ENCODE results near the gene TXNRD2. TPM values are rescaled to one million over a fixed set of nuclear protein-coding genes. Genes with fewer than 3 reads are reported as not detected.

The TXNRD2 gene
- total RNA-seq, 1 experiment from 2014 or later, result 17.2 TPM

- H3K4me1 ChIP-seq, result peaks cover 60% of the 10 kb centered on the region
- H3K4me3 ChIP-seq, result no peak overlapping the region
- DNase-seq, result peak; percentile 86 to 89
- H3K27ac ChIP-seq, result peak overlapping the region; percentile 31; the same call in 1 of the 2 replicates
- no peaks in the 10 kb centered on the region for H3K27me3 ChIP-seq
- no peaks in the 10 kb centered on the region for H3K36me3 ChIP-seq
- H3K9me3 ChIP-seq (replicated peaks), result no peaks in the 10 kb centered on the region
Observed at GRCh38 chr22:19874307-19875060, 67.1 kb downstream of the TXNRD2 start.

GRCh38 chr22:19873960-19874306 lies 67.7 kb downstream of the TXNRD2 start:
- Histone ChIP-seq H3K9me3 (replicated peaks) (no peaks in the 10 kb centered on the region), H3K36me3 (no peaks in the 10 kb centered on the region), H3K27me3 (no peaks in the 10 kb centered on the region), H3K4me1 (peaks cover 63% of the 10 kb centered on the region), H3K4me3 (no peak overlapping the region), H3K27ac (peak overlapping the region; percentile 31; the same call in 1 of the 2 replicates)
- no peak for DNase-seq

GRCh38 chr22:19873138-19873959 lies 68.3 kb downstream of the TXNRD2 start:
- DNase-seq, result peak in 1 of 2 experiments; percentile 5
- Histone ChIP-seq H3K4me3 (no peak overlapping the region), H3K4me1 (peaks cover 57% of the 10 kb centered on the region), H3K27ac (peak overlapping the region; percentile 31; the same call in 1 of the 2 replicates), H3K27me3 (no peaks in the 10 kb centered on the region), H3K9me3 (replicated peaks) (no peaks in the 10 kb centered on the region), H3K36me3 (no peaks in the 10 kb centered on the region)

- Histone ChIP-seq H3K4me3 (no peak overlapping the region), H3K27ac (no peak overlapping the region), H3K36me3 (no peaks in the 10 kb centered on the region), H3K27me3 (no peaks in the 10 kb centered on the region), H3K4me1 (peaks cover 51% of the 10 kb centered on the region), H3K9me3 (replicated peaks) (no peaks in the 10 kb centered on the region)
- peak in 1 of 2 experiments; percentile 2 for DNase-seq
Observed at GRCh38 chr22:19872779-19873137, 68.9 kb downstream of the TXNRD2 start.

- H3K9me3 ChIP-seq (replicated peaks), result no peaks in the 10 kb centered on the region
- H3K4me3 ChIP-seq, result no peak overlapping the region
- peak in 1 of 2 experiments; percentile 3 for DNase-seq
Observed at GRCh38 chr22:19871845-19872778, 69.5 kb downstream of the TXNRD2 start.

GRCh38 chr22:19871023-19871844 lies 70.4 kb downstream of the TXNRD2 start:
- no peak overlapping the region for H3K4me3 ChIP-seq
- no peaks in the 10 kb centered on the region for H3K36me3 ChIP-seq
- H3K9me3 ChIP-seq (replicated peaks), result no peaks in the 10 kb centered on the region
- H3K27me3 ChIP-seq, result no peaks in the 10 kb centered on the region
- no peak overlapping the region for H3K27ac ChIP-seq
- DNase-seq, result peak in 1 of 2 experiments; percentile 2
- peaks cover 45% of the 10 kb centered on the region for H3K4me1 ChIP-seq

More at GRCh38 chr22:19871845-19872778, 69.5 kb downstream of the TXNRD2 start:
- Histone ChIP-seq H3K27me3 (no peaks in the 10 kb centered on the region), H3K4me1 (peaks cover 47% of the 10 kb centered on the region), H3K36me3 (no peaks in the 10 kb centered on the region), H3K27ac (no peak overlapping the region)

- DNase-seq, result peak; percentile 20 to 34
- H3K36me3 ChIP-seq, result no peaks in the 10 kb centered on the region
- H3K4me1 ChIP-seq, result peaks cover 40% of the 10 kb centered on the region
- no peaks in the 10 kb centered on the region for H3K9me3 ChIP-seq (replicated peaks)
- H3K27me3 ChIP-seq, result no peaks in the 10 kb centered on the region
- H3K27ac ChIP-seq, result no peak overlapping the region
- no peak overlapping the region for H3K4me3 ChIP-seq
Observed at GRCh38 chr22:19870153-19871022, 71.2 kb downstream of the TXNRD2 start.

GRCh38 chr22:19869497-19870152 lies 72.0 kb downstream of the TXNRD2 start:
- peak in 1 of 2 experiments; percentile 2 for DNase-seq
- H3K27ac ChIP-seq, result no peak overlapping the region
- no peaks in the 10 kb centered on the region for H3K9me3 ChIP-seq (replicated peaks)
- H3K4me1 ChIP-seq, result peaks cover 36% of the 10 kb centered on the region
- no peaks in the 10 kb centered on the region for H3K36me3 ChIP-seq
- no peak overlapping the region for H3K4me3 ChIP-seq
- H3K27me3 ChIP-seq, result no peaks in the 10 kb centered on the region

- peak; percentile 46 to 55 for DNase-seq
- Histone ChIP-seq H3K4me3 (no peak overlapping the region), H3K4me1 (peaks cover 29% of the 10 kb centered on the region), H3K27me3 (no peaks in the 10 kb centered on the region), H3K9me3 (replicated peaks) (no peaks in the 10 kb centered on the region), H3K36me3 (no peaks in the 10 kb centered on the region), H3K27ac (no peak overlapping the region)
Observed at GRCh38 chr22:19868773-19869471, 72.7 kb downstream of the TXNRD2 start.

GRCh38 chr22:19868333-19868732 lies 73.3 kb downstream of the TXNRD2 start:
- Histone ChIP-seq H3K4me3 (no peak overlapping the region), H3K4me1 (peaks cover 23% of the 10 kb centered on the region), H3K36me3 (no peaks in the 10 kb centered on the region), H3K27me3 (no peaks in the 10 kb centered on the region), H3K9me3 (replicated peaks) (no peaks in the 10 kb centered on the region), H3K27ac (no peak overlapping the region)
- no peak for DNase-seq

- H3K9me3 ChIP-seq (replicated peaks), result no peaks in the 10 kb centered on the region
- no peak overlapping the region for H3K27ac ChIP-seq
- no peak overlapping the region for H3K4me3 ChIP-seq
- no peak for DNase-seq
- H3K4me1 ChIP-seq, result peaks cover 21% of the 10 kb centered on the region
- H3K36me3 ChIP-seq, result no peaks in the 10 kb centered on the region
- H3K27me3 ChIP-seq, result no peaks in the 10 kb centered on the region
Observed at GRCh38 chr22:19867617-19868016, 74.0 kb downstream of the TXNRD2 start.

- Histone ChIP-seq H3K9me3 (replicated peaks) (no peaks in the 10 kb centered on the region), H3K27me3 (no peaks in the 10 kb centered on the region), H3K27ac (no peak overlapping the region), H3K4me1 (peaks cover 27% of the 10 kb centered on the region), H3K36me3 (no peaks in the 10 kb centered on the region), H3K4me3 (no peak overlapping the region)
- no peak for DNase-seq
Observed at GRCh38 chr22:19866665-19867009, 75.0 kb downstream of the TXNRD2 start.

Data from SJCRH30 (cell line).